Measurements from ENCODE around the gene HOXA13.

HOXA13 gene

GRCh38 chr7:27235387-27236311, 35.8 kb upstream of the HOXA13 start:
- H3K4me3 ChIP-seq (replicated peaks; ENCODE audit: low read depth, low read length), result peak overlapping the region; percentile 48
- TF ChIP-seq CTCF (IDR thresholded peaks at IDR 0.05; ENCODE audit: low read depth, low read length, missing control alignments), result peak; percentile 45
- no peak for DNase-seq (ENCODE audit: extremely low read depth, low read depth)

GRCh38 chr7:27229448-27229847, 29.6 kb upstream of the HOXA13 start:
- DNase-seq (ENCODE audit: extremely low read depth, low read depth), result no peak
- H3K4me3 ChIP-seq (replicated peaks; ENCODE audit: low read depth, low read length), result no peak overlapping the region
- no peak for TF ChIP-seq CTCF (IDR thresholded peaks at IDR 0.05; ENCODE audit: low read depth, low read length, missing control alignments)

GRCh38 chr7:27224983-27225934, 25.4 kb upstream of the HOXA13 start:
- no peak for DNase-seq (ENCODE audit: extremely low read depth, low read depth)
- TF ChIP-seq CTCF (IDR thresholded peaks at IDR 0.05; ENCODE audit: low read depth, low read length, missing control alignments), result no peak
- H3K4me3 ChIP-seq (replicated peaks; ENCODE audit: low read depth, low read length), result no peak overlapping the region

- no peak overlapping the region for H3K4me3 ChIP-seq (replicated peaks; ENCODE audit: low read depth, low read length)
- no peak for DNase-seq (ENCODE audit: extremely low read depth, low read depth)
- no peak for TF ChIP-seq CTCF (IDR thresholded peaks at IDR 0.05; ENCODE audit: low read depth, low read length, missing control alignments)
Measured at GRCh38 chr7:27223941-27224575, 24.2 kb upstream of the HOXA13 start.

GRCh38 chr7:27221201-27221797, 21.4 kb upstream of the HOXA13 start:
- TF ChIP-seq CTCF (IDR thresholded peaks at IDR 0.05; ENCODE audit: low read depth, low read length, missing control alignments), result no peak
- no peak overlapping the region for H3K4me3 ChIP-seq (replicated peaks; ENCODE audit: low read depth, low read length)
- DNase-seq (ENCODE audit: extremely low read depth, low read depth), result no peak

- DNase-seq (ENCODE audit: extremely low read depth, low read depth), result no peak
- no peak overlapping the region for H3K4me3 ChIP-seq (replicated peaks; ENCODE audit: low read depth, low read length)
- TF ChIP-seq CTCF (IDR thresholded peaks at IDR 0.05; ENCODE audit: low read depth, low read length, missing control alignments), result no peak
Measured at GRCh38 chr7:27220440-27220955, 20.6 kb upstream of the HOXA13 start.

Data from HFF-Myc (cell line).